ENCODE results near the gene UBTF. TPM values are rescaled to one million over a fixed set of nuclear protein-coding genes. Genes with fewer than 3 reads are reported as not detected.

The UBTF gene
- total and polyA plus RNA-seq, 2 of the 8 experiments (the other 6 are each of a cell fraction or from before 2014, with no cell fraction given): 14.7 to 106 TPM

DNA sequence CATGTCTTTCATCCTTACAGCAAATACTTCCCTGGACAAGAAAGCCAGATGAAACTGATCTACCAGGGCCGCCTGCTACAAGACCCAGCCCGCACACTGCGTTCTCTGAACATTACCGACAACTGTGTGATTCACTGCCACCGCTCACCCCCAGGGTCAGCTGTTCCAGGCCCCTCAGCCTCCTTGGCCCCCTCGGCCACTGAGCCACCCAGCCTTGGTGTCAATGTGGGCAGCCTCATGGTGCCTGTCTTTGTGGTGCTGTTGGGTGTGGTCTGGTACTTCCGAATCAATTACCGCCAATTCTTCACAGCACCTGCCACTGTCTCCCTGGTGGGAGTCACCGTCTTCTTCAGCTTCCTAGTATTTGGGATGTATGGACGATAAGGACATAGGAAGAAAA is 29.0 kb downstream of the UBTF start:
- DNase-seq (ENCODE audit: low read depth in 1 of 2, low spot score in 2 of 2): no peak
- Histone ChIP-seq H3K4me1 (replicated peaks in 1 of 4; ENCODE audit: control insufficient read depth in 3 of 4, insufficient read depth in 4 of 4, low read length in 3 of 4) (peaks cover 0 to 12% (median 9%) of the 10 kb centered on the region in 4 experiments; a peak in 6 of 7 replicates), H4K20me1 (replicated peaks in 1 of 2; ENCODE audit: control insufficient read depth in 1 of 2, insufficient read depth in 2 of 2, low read length in 2 of 2) (peaks cover 0 to 16% of the 10 kb centered on the region in 2 experiments), H4K91ac (replicated peaks; ENCODE audit: insufficient read length, low read length) (no peak overlapping the region), H2BK20ac (ENCODE audit: low read length) (no peak overlapping the region), H2BK5ac (ENCODE audit: low read depth, low read length) (no peak overlapping the region), H3K14ac (ENCODE audit: insufficient read length) (no peak overlapping the region), H3K18ac (ENCODE audit: extremely low read depth, low read length) (no peak overlapping the region), H3K9ac (replicated peaks in 1 of 4; ENCODE audit: extremely low read depth in 1 of 4, low read depth in 3 of 4, low read length in 3 of 4) (no peak overlapping the region), H2AK5ac (ENCODE audit: low read depth, low read length) (no peak overlapping the region), H3K56ac (replicated peaks; ENCODE audit: insufficient read length, low read depth, low read length) (no peak overlapping the region), H2BK12ac (ENCODE audit: low read depth, low read length) (no peak overlapping the region), H4K8ac (ENCODE audit: extremely low read depth, insufficient read depth, low read length) (no peak overlapping the region), H3K23ac (ENCODE audit: insufficient read length) (no peak overlapping the region), H3K79me1 (ENCODE audit: low read depth, low read length) (peaks cover 2% of the 10 kb centered on the region), H2BK15ac (ENCODE audit: low read length) (no peak overlapping the region), H4K5ac (ENCODE audit: insufficient read length, low read depth, low read length) (no peak overlapping the region), H2AFZ (ENCODE audit: low read length) (no peak overlapping the region), H2BK120ac (replicated peaks; ENCODE audit: low read depth, low read length) (no peak overlapping the region), H3K4ac (replicated peaks; ENCODE audit: insufficient read length, low read depth, low read length) (no peak overlapping the region), H3K4me2 (ENCODE audit: insufficient read depth in 1 of 2, low read depth in 2 of 2, low read length in 2 of 2) (no peak overlapping the region), H3K27me3 (replicated peaks in 1 of 4; ENCODE audit: control insufficient read depth in 3 of 4, extremely low read depth in 1 of 4, insufficient read depth in 3 of 4, low read length in 3 of 4) (no peaks in the 10 kb centered on the region), H3K4me3 (ENCODE audit: extremely low read depth in 1 of 4, insufficient read depth in 2 of 4, low read depth in 3 of 4, low read length in 4 of 4) (no peak overlapping the region), H3K36me3 (ENCODE audit: control insufficient read depth in 2 of 4, insufficient read depth in 4 of 4, low read length in 3 of 4) (peaks cover 20 to 32% (median 25%) of the 10 kb centered on the region in 4 experiments), H3K23me2 (ENCODE audit: low read depth, low read length) (no peaks in the 10 kb centered on the region; the same call in 1 of the 2 replicates), H3K27ac (ENCODE audit: low read depth, low read length) (no peak overlapping the region), H3K79me2 (ENCODE audit: control insufficient read depth in 1 of 2, insufficient read depth in 2 of 2, low read length in 2 of 2) (peaks cover 0 to 15% of the 10 kb centered on the region in 2 experiments; a peak in 1 of 4 replicates), H3K9me3 (ENCODE audit: insufficient read depth in 2 of 2, low read depth in 1 of 2, low read length in 1 of 2) (no peaks in the 10 kb centered on the region)
- ChIA-PET POLR2A (ENCODE audit: partially characterized antibody) (interaction anchor here (0.8 to 4.4 kb wide), 11 partner anchors 8 to 240 kb away, joined by 3 to 32 read pairs (median 7); partner anchors contain the start of genes ATXN7L3 and LSM12), CTCF (ENCODE audit: partially characterized antibody) (interaction anchor here (0.9 to 2.2 kb wide), 4 partner anchors 12 to 172 kb away, joined by 3 to 8 read pairs (median 3); partner anchors contain the start of gene FAM171A2)
- WGBS, 2 experiments (ENCODE audit: extremely low coverage in 1 of 2, insufficient coverage in 1 of 2, insufficient read length in 1 of 2, insufficient replicate concordance in 2 of 2, low coverage in 1 of 2, low lambda C conversion rate in 2 of 2, missing lambda C conversion rate in 1 of 2): 87% methylated on average over 10 of the region's 10 CpGs; no CpG with 5 or more reads in 1 of the 2 experiments
- no peak for FAIRE-seq
- TF ChIP-seq KDM4A (IDR thresholded peaks at IDR 0.05; ENCODE audit: low read depth, low read length, severe bottlenecking) (no peak), CTBP2 (IDR thresholded peaks at IDR 0.05; ENCODE audit: borderline replicate concordance, insufficient read depth, insufficient read length, low read length) (no peak), TCF12 (IDR thresholded peaks at IDR 0.05; ENCODE audit: low read depth, low read length) (no peak), SRF (IDR thresholded peaks at IDR 0.05; ENCODE audit: low read depth, low read length) (no peak), RXRA (IDR thresholded peaks at IDR 0.05; ENCODE audit: insufficient read depth, low read depth, low read length) (no peak), CHD2 (IDR thresholded peaks at IDR 0.05; ENCODE audit: low read length) (no peak), EP300 (IDR thresholded peaks at IDR 0.05; ENCODE audit: borderline replicate concordance in 1 of 2, low read depth in 2 of 2, low read length in 2 of 2) (no peak)
- TF ChIP-seq, protein P1, sequence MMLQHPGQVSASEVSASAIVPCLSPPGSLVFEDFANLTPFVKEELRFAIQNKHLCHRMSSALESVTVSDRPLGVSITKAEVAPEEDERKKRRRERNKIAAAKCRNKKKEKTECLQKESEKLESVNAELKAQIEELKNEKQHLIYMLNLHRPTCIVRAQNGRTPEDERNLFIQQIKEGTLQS (IDR thresholded peaks at IDR 0.05; ENCODE audit: insufficient read depth, low read depth, low read length): no peak
- TF ChIP-seq, protein P2, sequence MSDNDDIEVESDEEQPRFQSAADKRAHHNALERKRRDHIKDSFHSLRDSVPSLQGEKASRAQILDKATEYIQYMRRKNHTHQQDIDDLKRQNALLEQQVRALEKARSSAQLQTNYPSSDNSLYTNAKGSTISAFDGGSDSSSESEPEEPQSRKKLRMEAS (IDR thresholded peaks at IDR 0.05): no peak
- TF ChIP-seq, protein P3, sequence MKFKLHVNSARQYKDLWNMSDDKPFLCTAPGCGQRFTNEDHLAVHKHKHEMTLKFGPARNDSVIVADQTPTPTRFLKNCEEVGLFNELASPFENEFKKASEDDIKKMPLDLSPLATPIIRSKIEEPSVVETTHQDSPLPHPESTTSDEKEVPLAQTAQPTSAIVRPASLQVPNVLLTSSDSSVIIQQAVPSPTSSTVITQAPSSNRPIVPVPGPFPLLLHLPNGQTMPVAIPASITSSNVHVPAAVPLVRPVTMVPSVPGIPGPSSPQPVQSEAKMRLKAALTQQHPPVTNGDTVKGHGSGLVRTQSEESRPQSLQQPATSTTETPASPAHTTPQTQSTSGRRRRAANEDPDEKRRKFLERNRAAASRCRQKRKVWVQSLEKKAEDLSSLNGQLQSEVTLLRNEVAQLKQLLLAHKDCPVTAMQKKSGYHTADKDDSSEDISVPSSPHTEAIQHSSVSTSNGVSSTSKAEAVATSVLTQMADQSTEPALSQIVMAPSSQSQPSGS (IDR thresholded peaks at IDR 0.05; ENCODE audit: low read length): no peak
